ENCODE measurements around the gene TMEM272. TPM values are rescaled to one million over a fixed set of nuclear protein-coding genes. Genes with fewer than 3 reads are reported as not detected.

TMEM272 gene
- polyA plus RNA-seq, 1 of the 3 experiments (the other 2 are of a cell fraction), result not detected

- TF ChIP-seq, protein P1, sequence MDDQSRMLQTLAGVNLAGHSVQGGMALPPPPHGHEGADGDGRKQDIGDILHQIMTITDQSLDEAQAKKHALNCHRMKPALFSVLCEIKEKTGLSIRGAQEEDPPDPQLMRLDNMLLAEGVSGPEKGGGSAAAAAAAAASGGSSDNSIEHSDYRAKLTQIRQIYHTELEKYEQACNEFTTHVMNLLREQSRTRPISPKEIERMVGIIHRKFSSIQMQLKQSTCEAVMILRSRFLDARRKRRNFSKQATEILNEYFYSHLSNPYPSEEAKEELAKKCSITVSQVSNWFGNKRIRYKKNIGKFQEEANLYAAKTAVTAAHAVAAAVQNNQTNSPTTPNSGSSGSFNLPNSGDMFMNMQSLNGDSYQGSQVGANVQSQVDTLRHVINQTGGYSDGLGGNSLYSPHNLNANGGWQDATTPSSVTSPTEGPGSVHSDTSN (IDR thresholded peaks at IDR 0.05), result no peak
- no peak for TF ChIP-seq JUND (IDR thresholded peaks at IDR 0.05)
- TF ChIP-seq, protein P2, sequence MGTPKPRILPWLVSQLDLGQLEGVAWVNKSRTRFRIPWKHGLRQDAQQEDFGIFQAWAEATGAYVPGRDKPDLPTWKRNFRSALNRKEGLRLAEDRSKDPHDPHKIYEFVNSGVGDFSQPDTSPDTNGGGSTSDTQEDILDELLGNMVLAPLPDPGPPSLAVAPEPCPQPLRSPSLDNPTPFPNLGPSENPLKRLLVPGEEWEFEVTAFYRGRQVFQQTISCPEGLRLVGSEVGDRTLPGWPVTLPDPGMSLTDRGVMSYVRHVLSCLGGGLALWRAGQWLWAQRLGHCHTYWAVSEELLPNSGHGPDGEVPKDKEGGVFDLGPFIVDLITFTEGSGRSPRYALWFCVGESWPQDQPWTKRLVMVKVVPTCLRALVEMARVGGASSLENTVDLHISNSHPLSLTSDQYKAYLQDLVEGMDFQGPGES (IDR thresholded peaks at IDR 0.05; ENCODE audit: low read depth, low read length), result no peak
- no peak for TF ChIP-seq NRF1 (IDR thresholded peaks at IDR 0.05; ENCODE audit: low read depth, low read length)
- no peak for TF ChIP-seq CHD2 (IDR thresholded peaks at IDR 0.05; ENCODE audit: low read length, partially characterized antibody)
- TF ChIP-seq NFIC (IDR thresholded peaks at IDR 0.05; ENCODE audit: borderline replicate concordance), result no peak
- no peak for TF ChIP-seq GABPA (IDR thresholded peaks at IDR 0.05; ENCODE audit: low read depth)
- no peak for TF ChIP-seq RCOR1 (IDR thresholded peaks at IDR 0.05; ENCODE audit: low read length)
- TF ChIP-seq USF1 (IDR thresholded peaks at IDR 0.05; ENCODE audit: borderline replicate concordance, low read depth), result no peak
- TF ChIP-seq ELF1 (IDR thresholded peaks at IDR 0.05), result no peak
- TF ChIP-seq SMC3 (IDR thresholded peaks at IDR 0.05; ENCODE audit: low read depth, low read length), result no peak
Measured at GRCh38 chr13:51867062-51867461, 22.1 kb upstream of the TMEM272 start (continued).

DNA sequence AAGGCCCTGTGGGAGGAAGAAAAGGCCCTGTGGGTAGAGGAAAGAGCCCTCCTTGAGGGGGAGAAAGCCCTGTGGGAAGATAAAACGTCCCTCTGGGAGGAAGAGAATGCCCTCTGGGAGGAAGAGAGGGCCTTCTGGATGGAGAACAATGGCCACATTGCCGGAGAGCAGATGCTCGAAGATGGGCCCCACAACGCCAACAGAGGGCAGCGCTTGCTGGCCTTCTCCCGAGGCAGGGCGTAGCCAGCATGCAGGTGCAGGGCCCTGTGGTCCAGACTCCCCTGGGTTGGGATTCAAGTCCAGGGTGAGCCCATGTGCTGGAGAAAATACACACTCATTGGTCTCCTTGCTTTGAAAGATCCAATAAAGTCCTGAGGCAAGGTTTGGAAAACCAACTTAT, 20.9 kb upstream of the TMEM272 start:
- no peak overlapping the region for H2AFZ ChIP-seq (ENCODE audit: low read depth)
- H3K4me2 ChIP-seq, result no peak overlapping the region
- no peaks in the 10 kb centered on the region for H3K36me3 ChIP-seq (replicated peaks in 1 of 2; ENCODE audit: control insufficient read depth in 1 of 2, insufficient read depth in 2 of 2, low read length in 1 of 2)
- POLR2A ChIA-PET, result no interaction called here
- no peak for DNase-seq
- TF ChIP-seq USF1 (IDR thresholded peaks at IDR 0.05; ENCODE audit: borderline replicate concordance, low read depth) (no peak), MXI1 (IDR thresholded peaks at IDR 0.05; ENCODE audit: low read depth, low read length) (no peak), TEAD4 (IDR thresholded peaks at IDR 0.05; ENCODE audit: borderline replicate concordance, insufficient read depth) (no peak), CTCF (IDR thresholded peaks at IDR 0.05) (no peak)
- no peaks in the 10 kb centered on the region for H3K79me2 ChIP-seq (ENCODE audit: insufficient read depth)
- H3K4me1 ChIP-seq (ENCODE audit: control insufficient read depth in 1 of 2, insufficient read depth in 2 of 2, low read depth in 1 of 2, low read length in 1 of 2), result no peaks in the 10 kb centered on the region
- H3K9me2 ChIP-seq, result no peaks in the 10 kb centered on the region
- H3K27ac ChIP-seq (ENCODE audit: low read depth in 2 of 2, low read length in 1 of 2), result no peak overlapping the region
- H3K9me3 ChIP-seq, result no peaks in the 10 kb centered on the region
- WGBS (ENCODE audit: low lambda C conversion rate), result 0% methylated on average over 1 of the region's 7 CpGs
- H4K20me1 ChIP-seq (ENCODE audit: insufficient read depth), result no peaks in the 10 kb centered on the region
- H3K9ac ChIP-seq, result no peak overlapping the region
- peaks cover 5% of the 10 kb centered on the region for H3F3A ChIP-seq (replicated peaks; ENCODE audit: insufficient read depth)
- H3K4me3 ChIP-seq (ENCODE audit: low read depth in 2 of 2, low read length in 1 of 2), result no peak overlapping the region
- CTCF ChIA-PET, result no interaction called here
- peaks cover 5% of the 10 kb centered on the region for H3K27me3 ChIP-seq (ENCODE audit: insufficient read depth)

Measured in SK-N-SH (cell line).